Stimulated activated CD4-positive, alpha-beta T cell treated with anti-CD3 and anti-CD28 coated beads, TNF-alpha, amount 100 ng/mL, for 1 hour (primary cell): Measurements from ENCODE around the gene UEVLD.

Experiments
- DNase-seq, 3 donors: peaks; one replicate each; pipeline ENCODE4 v3.0.0-alpha.2; 2020; ENCODE audit warnings: low read depth in 3 of 3, low spot score in 1 of 3

UEVLD gene

DNA sequence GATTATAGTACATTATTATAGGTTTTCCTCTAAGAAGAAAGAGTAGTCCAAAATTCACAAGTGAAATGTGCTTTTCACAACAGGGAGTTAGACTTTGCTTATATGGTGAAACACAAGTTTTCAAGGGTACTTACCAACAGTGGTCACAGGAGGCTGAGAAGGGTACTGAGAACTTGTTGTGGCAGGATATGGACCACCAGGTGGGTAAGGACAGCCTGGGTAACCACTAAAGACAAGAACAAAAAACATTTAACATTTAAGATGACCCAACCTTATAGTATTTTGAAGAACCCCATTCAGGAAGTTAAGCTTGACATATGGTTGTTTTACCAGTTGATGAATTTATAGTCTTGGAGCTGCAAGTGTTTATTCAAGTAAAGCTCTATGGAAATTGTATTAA lies 86.2 kb downstream of the UEVLD start:
- DNase-seq: no peak

DNA sequence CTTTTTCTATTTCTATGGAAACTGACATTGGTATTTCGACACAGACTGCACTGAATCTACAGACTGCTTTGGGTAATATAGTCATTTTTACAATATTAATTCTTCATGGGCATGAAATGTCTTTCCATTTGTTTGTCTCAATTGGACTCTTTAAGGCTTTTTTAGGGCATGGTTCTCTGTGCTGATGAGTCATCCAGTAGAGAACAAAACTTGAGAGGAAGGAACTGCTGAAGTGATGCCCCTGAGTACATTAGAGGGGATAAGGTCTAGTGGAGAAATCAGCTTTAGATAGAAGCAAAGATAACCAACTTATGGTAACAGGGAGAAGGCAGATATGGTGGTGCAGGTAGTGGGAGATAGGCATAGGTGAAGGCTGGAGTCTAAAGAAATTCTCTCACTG lies 86.9 kb downstream of the UEVLD start:
- DNase-seq: no peak

DNA sequence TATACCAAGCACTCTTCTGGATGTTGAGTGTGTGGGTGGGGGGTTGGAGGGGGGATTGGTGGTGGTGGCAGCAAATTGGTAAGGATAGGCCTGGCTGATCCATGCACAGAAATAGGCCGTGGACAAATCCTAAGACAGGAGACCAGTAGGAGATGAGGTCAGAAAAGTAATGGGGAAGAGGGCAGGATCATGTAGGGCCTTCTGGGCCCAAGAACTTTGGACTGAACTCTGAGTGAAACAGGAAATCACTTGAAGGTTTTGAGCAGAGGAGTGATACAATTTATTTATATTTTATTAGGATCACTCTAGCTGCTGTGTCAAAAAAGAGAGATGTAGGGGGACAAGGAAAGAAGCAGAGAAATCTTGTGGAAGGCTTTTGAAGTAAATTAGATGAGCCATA lies 90.5 kb downstream of the UEVLD start:
- DNase-seq: no peak

GRCh38 chr11:18495703-18496102 lies 92.8 kb downstream of the UEVLD start:
- no peak for DNase-seq

- no peak for DNase-seq
Measured at GRCh38 chr11:18495271-18495670, 93.3 kb downstream of the UEVLD start.

GRCh38 chr11:18493310-18493709 lies 95.2 kb downstream of the UEVLD start:
- DNase-seq: no peak

DNA sequence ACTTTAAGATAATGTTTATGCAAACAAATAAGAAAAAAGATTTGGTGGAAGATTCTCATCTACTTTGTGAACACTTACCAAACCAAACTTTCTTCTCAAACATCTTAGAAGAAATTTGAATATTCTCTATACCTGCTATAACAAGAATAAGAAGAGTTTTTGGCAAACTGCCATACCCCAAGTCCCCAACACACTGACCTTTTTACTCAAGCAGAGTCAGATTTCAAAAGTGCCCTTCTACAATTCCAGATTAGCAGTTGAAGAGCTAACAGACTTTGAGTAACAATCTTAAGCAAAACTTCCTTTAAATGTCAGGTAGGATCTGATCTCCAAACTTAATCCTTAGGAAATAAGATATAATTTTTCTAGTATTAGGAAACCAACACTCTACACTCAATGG lies 95.6 kb downstream of the UEVLD start:
- no peak for DNase-seq

GRCh38 chr11:18491924-18492323 lies 96.6 kb downstream of the UEVLD start:
- no peak for DNase-seq

GRCh38 chr11:18490736-18491485 lies 97.6 kb downstream of the UEVLD start:
- DNase-seq: no peak

- no peak for DNase-seq
Measured at GRCh38 chr11:18490319-18490718, 98.2 kb downstream of the UEVLD start.

GRCh38 chr11:18485913-18486528 lies 102.5 kb downstream of the UEVLD start:
- DNase-seq: no peak
